Measurements from ENCODE around the gene PPRC1.

PPRC1 gene, protein sequence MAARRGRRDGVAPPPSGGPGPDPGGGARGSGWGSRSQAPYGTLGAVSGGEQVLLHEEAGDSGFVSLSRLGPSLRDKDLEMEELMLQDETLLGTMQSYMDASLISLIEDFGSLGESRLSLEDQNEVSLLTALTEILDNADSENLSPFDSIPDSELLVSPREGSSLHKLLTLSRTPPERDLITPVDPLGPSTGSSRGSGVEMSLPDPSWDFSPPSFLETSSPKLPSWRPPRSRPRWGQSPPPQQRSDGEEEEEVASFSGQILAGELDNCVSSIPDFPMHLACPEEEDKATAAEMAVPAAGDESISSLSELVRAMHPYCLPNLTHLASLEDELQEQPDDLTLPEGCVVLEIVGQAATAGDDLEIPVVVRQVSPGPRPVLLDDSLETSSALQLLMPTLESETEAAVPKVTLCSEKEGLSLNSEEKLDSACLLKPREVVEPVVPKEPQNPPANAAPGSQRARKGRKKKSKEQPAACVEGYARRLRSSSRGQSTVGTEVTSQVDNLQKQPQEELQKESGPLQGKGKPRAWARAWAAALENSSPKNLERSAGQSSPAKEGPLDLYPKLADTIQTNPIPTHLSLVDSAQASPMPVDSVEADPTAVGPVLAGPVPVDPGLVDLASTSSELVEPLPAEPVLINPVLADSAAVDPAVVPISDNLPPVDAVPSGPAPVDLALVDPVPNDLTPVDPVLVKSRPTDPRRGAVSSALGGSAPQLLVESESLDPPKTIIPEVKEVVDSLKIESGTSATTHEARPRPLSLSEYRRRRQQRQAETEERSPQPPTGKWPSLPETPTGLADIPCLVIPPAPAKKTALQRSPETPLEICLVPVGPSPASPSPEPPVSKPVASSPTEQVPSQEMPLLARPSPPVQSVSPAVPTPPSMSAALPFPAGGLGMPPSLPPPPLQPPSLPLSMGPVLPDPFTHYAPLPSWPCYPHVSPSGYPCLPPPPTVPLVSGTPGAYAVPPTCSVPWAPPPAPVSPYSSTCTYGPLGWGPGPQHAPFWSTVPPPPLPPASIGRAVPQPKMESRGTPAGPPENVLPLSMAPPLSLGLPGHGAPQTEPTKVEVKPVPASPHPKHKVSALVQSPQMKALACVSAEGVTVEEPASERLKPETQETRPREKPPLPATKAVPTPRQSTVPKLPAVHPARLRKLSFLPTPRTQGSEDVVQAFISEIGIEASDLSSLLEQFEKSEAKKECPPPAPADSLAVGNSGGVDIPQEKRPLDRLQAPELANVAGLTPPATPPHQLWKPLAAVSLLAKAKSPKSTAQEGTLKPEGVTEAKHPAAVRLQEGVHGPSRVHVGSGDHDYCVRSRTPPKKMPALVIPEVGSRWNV (N-terminal part only)

DNA sequence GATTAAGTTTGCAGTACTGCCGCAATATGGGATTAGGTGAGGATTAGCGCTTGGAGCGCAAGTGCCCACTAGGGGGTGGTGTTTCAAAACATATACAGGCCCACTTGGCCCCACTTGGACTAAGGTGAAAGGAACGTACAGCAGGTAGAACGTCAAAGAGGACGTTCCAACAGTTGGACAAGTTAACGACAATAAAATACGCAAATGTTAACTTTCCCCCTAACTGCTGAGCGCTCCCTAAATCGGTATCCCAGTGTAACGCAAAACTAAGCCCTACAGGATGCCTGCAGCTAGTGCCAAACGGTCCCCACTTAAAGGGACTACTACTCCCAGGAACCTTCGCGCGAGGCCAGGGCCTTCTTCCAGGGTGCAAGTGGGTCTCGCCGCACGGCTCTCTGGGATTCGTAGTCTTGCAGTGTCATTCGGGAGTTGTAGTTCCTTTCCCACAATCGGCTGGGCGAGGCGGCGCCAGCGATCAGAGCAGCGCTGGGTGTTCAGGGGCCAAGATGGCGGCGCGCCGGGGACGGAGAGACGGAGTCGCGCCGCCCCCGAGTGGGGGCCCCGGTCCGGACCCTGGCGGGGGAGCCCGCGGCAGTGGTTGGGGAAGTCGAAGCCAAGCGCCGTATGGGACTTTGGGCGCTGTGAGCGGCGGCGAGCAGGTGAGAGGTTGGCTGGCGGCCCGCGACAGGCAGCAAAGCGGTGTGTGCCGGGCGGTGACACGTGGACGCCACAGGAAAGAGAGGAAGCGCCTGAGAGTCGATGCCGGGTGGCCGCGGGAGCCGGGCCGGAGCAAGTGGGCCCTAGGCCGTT, at the start of gene PPRC1:
TSS of gene PPRC1 (plus strand) at position 478 of the 810 bp plus-strand sequence. CDS start at position 507, 29 bp downstream.
- Mint-ChIP-seq H3K9me3 (no peaks in the 10 kb centered on the region), H3K27me3 (peaks cover 3% of the 10 kb centered on the region), H3K4me1 (peaks cover 48% of the 10 kb centered on the region), H3K4me3 (peak within 1 kb of the TSS; percentile 100), H3K27ac (peak within 1 kb of the TSS; percentile 100), H3K36me3 (ENCODE audit: low read depth) (peaks cover 32% of the 10 kb centered on the region)
- ATAC-seq (peak; percentile 96), DNase-seq (peak; percentile 95)

GRCh38 chr10:102083541-102083940, 49.3 kb upstream of the PPRC1 start:
- no peak overlapping the region for H3K4me3 Mint-ChIP-seq
- DNase-seq: no peak
- H3K27ac Mint-ChIP-seq: no peak overlapping the region
- H3K36me3 Mint-ChIP-seq (ENCODE audit: low read depth): no peaks in the 10 kb centered on the region
- H3K9me3 Mint-ChIP-seq: no peaks in the 10 kb centered on the region
- no peak for ATAC-seq
- no peaks in the 10 kb centered on the region for H3K27me3 Mint-ChIP-seq
- no peaks in the 10 kb centered on the region for H3K4me1 Mint-ChIP-seq

- Mint-ChIP-seq H3K36me3 (ENCODE audit: low read depth) (no peaks in the 10 kb centered on the region), H3K27ac (no peak overlapping the region), H3K9me3 (no peaks in the 10 kb centered on the region), H3K4me3 (no peak overlapping the region), H3K27me3 (no peaks in the 10 kb centered on the region), H3K4me1 (no peaks in the 10 kb centered on the region)
- DNase-seq: no peak
- no peak for ATAC-seq
These were observed 47.5 kb upstream of the PPRC1 start for GRCh38 chr10:102085336-102085735.

- no peak for DNase-seq
- H3K9me3 Mint-ChIP-seq: no peaks in the 10 kb centered on the region
- no peaks in the 10 kb centered on the region for H3K27me3 Mint-ChIP-seq
- no peak overlapping the region for H3K27ac Mint-ChIP-seq
- no peaks in the 10 kb centered on the region for H3K4me1 Mint-ChIP-seq
- ATAC-seq: no peak
- no peaks in the 10 kb centered on the region for H3K36me3 Mint-ChIP-seq (ENCODE audit: low read depth)
- H3K4me3 Mint-ChIP-seq: no peak overlapping the region
These were observed 46.6 kb upstream of the PPRC1 start for GRCh38 chr10:102086196-102086595.

GRCh38 chr10:102090772-102091171, 42.1 kb upstream of the PPRC1 start:
- Mint-ChIP-seq H3K27ac (no peak overlapping the region), H3K27me3 (no peaks in the 10 kb centered on the region), H3K36me3 (ENCODE audit: low read depth) (no peaks in the 10 kb centered on the region), H3K4me3 (no peak overlapping the region), H3K9me3 (no peaks in the 10 kb centered on the region), H3K4me1 (no peaks in the 10 kb centered on the region)
- no peak for DNase-seq
- ATAC-seq: no peak

DNA sequence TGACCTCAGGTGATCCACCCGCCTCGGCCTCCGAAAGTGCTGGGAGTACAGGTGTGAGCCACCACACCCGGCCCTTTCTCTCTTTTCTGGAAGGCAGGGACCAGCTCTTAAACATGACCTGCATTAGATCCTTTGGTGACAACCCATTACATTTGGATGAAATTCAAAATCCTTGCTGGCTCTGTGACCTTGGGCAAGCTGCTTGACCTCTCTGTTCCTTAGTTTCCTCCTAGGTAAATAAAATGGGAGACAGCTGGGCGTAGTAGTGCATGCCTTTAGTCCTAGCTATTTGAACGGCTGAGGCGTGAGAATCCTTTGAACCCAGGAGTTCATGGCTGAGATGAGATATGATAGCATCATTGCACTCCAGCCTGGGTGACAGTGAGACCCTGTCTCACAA, 36.4 kb upstream of the PPRC1 start:
- no peak overlapping the region for H3K4me3 Mint-ChIP-seq
- ATAC-seq (no peak), DNase-seq (no peak)
- H3K9me3 Mint-ChIP-seq: no peaks in the 10 kb centered on the region
- H3K27ac Mint-ChIP-seq: no peak overlapping the region
- H3K4me1 Mint-ChIP-seq: no peaks in the 10 kb centered on the region
- H3K27me3 Mint-ChIP-seq: no peaks in the 10 kb centered on the region
- peaks cover 6% of the 10 kb centered on the region for H3K36me3 Mint-ChIP-seq (ENCODE audit: low read depth)

DNA sequence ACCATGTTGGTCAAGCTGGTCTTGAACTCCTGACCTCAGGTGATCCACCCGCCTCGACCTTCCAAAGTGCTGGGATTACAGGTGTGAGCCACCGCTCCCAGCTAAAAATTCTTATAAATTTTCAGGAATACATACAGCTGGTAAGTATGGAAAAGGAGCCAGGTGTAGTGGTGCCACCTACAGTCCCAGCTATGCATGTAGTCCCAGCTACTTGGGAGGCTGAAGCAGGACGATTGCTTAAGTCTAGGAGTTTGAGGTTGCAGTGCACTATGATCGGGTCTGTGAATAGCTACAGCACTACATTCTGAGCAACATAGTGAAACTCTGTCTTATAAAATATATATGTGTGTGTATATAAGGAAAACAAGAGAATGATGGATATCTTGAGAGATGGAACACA, 31.7 kb upstream of the PPRC1 start:
- Mint-ChIP-seq H3K27me3 (no peaks in the 10 kb centered on the region), H3K36me3 (ENCODE audit: low read depth) (peaks cover 12% of the 10 kb centered on the region), H3K9me3 (no peaks in the 10 kb centered on the region), H3K27ac (no peak overlapping the region), H3K4me1 (peaks cover 11% of the 10 kb centered on the region), H3K4me3 (no peak overlapping the region)
- no peak for ATAC-seq
- DNase-seq: no peak

GRCh38 chr10:102102421-102102820, 30.4 kb upstream of the PPRC1 start:
- no peak overlapping the region for H3K27ac Mint-ChIP-seq
- peaks cover 12% of the 10 kb centered on the region for H3K4me1 Mint-ChIP-seq
- H3K4me3 Mint-ChIP-seq: no peak overlapping the region
- DNase-seq (no peak), ATAC-seq (no peak)
- no peaks in the 10 kb centered on the region for H3K9me3 Mint-ChIP-seq
- H3K27me3 Mint-ChIP-seq: no peaks in the 10 kb centered on the region
- H3K36me3 Mint-ChIP-seq (ENCODE audit: low read depth): peaks cover 14% of the 10 kb centered on the region

GRCh38 chr10:102106998-102107397, 25.8 kb upstream of the PPRC1 start:
- ATAC-seq (no peak), DNase-seq (no peak)
- no peaks in the 10 kb centered on the region for H3K27me3 Mint-ChIP-seq
- H3K36me3 Mint-ChIP-seq (ENCODE audit: low read depth): peaks cover 32% of the 10 kb centered on the region
- H3K4me3 Mint-ChIP-seq: no peak overlapping the region
- H3K4me1 Mint-ChIP-seq: peaks cover 14% of the 10 kb centered on the region
- no peak overlapping the region for H3K27ac Mint-ChIP-seq
- H3K9me3 Mint-ChIP-seq: no peaks in the 10 kb centered on the region

GRCh38 chr10:102109166-102110116, 23.4 kb upstream of the PPRC1 start:
- H3K27ac Mint-ChIP-seq: no peak overlapping the region
- H3K9me3 Mint-ChIP-seq: no peaks in the 10 kb centered on the region
- peaks cover 31% of the 10 kb centered on the region for H3K4me1 Mint-ChIP-seq
- DNase-seq (no peak), ATAC-seq (no peak)
- H3K27me3 Mint-ChIP-seq: no peaks in the 10 kb centered on the region
- H3K4me3 Mint-ChIP-seq: no peak overlapping the region
- peaks cover 34% of the 10 kb centered on the region for H3K36me3 Mint-ChIP-seq (ENCODE audit: low read depth)

DNA sequence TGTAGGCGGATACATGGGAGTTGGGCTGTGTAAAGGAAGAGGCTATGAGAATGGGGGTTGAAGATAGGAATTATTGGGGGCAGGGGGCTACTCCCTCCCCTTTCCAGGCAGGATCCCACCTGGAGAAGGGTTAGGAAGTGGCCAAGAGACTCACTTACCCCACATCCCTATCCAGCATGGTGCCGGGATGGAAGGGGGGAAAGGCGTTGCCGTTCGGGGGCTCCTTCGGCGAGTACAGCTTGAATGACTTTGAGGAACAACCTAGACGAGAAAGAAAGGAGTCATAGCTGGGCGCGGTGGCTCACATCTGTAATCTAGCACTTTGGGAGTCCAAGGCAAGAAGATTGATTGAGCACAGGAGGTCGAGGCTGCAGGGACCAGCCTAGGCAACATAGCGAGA, 21.6 kb upstream of the PPRC1 start:
- Mint-ChIP-seq H3K36me3 (ENCODE audit: low read depth) (peaks cover 27% of the 10 kb centered on the region), H3K27me3 (no peaks in the 10 kb centered on the region), H3K4me1 (peaks cover 33% of the 10 kb centered on the region), H3K27ac (no peak overlapping the region), H3K9me3 (no peaks in the 10 kb centered on the region), H3K4me3 (no peak overlapping the region)
- DNase-seq: no peak
- no peak for ATAC-seq

DNA sequence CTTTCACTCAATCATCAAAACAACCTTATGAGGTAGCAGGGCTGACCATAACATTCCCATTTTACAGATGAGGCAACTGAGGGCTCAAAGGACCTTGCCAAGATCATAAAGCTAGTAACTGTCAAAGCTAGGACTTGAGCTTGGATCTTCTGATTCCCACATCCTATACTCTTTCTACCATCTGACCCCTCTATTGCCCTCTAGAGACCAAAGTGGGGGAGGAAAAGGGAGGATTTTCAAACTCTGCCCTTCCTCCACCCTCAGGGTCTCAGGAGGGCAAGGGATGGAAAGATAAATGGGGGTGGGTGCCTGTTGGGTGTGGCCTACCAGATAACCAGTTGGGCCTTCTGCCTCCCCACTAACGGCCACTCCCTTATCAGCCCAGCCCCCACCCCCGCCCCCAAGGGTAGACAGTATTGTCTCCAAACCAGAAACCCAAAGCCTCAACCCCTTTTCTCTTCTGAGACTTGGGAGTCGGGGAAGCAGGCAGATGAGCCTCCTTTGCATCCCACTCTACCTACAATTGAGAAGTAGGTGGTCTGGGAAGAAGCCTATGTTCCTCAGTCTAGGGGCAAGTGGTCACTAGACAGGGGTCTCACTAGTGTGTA, 20.5 kb upstream of the PPRC1 start:
- H3K27me3 Mint-ChIP-seq: no peaks in the 10 kb centered on the region
- ATAC-seq (no peak), DNase-seq (no peak)
- H3K4me3 Mint-ChIP-seq: peak overlapping the region; percentile 85
- H3K27ac Mint-ChIP-seq: peak overlapping the region; percentile 22
- no peaks in the 10 kb centered on the region for H3K9me3 Mint-ChIP-seq
- H3K4me1 Mint-ChIP-seq: peaks cover 44% of the 10 kb centered on the region
- peaks cover 26% of the 10 kb centered on the region for H3K36me3 Mint-ChIP-seq (ENCODE audit: low read depth)

All from activated naive CD8-positive, alpha-beta T cell treated with anti-CD3 and anti-CD28 coated beads, Interleukin-2, amount 50 U/mL, for 24 hours (primary cell).